DND-41 (cell line): ENCODE results near the gene KLHDC8B.
A peak's percentile ranks its signal among the peaks of the same experiment; 100 is the strongest.

Source experiments
- ATAC-seq: fragments of 200-7000 bp; cut with Tn5 transposase; 3 replicates; pipeline ENCODE4 v1.9.1; 2021; ENCODE audit warnings: low read depth; ENCODE audit not compliant: insufficient read depth
- DNase-seq: peaks from one replicate; pipeline ENCODE4 v3.0.0-alpha.2; 2020
- H2AFZ ChIP-seq: 2 replicates; pipeline ENCODE4 v1.6.0; 2012; ENCODE audit warnings: low read depth, low read length
- H3K27ac ChIP-seq: 2 replicates; pipeline ENCODE4 v1.5.1; 2012; ENCODE audit warnings: low read length, inconsistent platforms
- H3K27me3 ChIP-seq: fragments of 200-600 bp; sonication (generic); 2 replicates; pipeline ENCODE4 v1.6.0; 2012; ENCODE audit warnings: low read length, mild to moderate bottlenecking, inconsistent platforms; ENCODE audit not compliant: insufficient read depth, poor library complexity
- H3K36me3 ChIP-seq: 2 replicates; pipeline ENCODE4 v1.5.1; 2012; ENCODE audit warnings: low read length, inconsistent platforms; ENCODE audit not compliant: insufficient read depth
- H3K4me1 ChIP-seq: 2 replicates; pipeline ENCODE4 v1.5.1; 2012; ENCODE audit warnings: mild to moderate bottlenecking, low read length; ENCODE audit not compliant: insufficient read depth
- H3K4me2 ChIP-seq: 2 replicates; pipeline ENCODE4 v1.6.0; 2012; ENCODE audit warnings: mild to moderate bottlenecking, moderate library complexity, low read length, inconsistent platforms; ENCODE audit not compliant: insufficient read depth
- H3K4me3 ChIP-seq, 2 experiments: fragments of 200-600 bp in 1 of 2; shearing (Covaris generic) in 1 of 2; 2 replicates each; pipeline ENCODE4 v1.5.1; 2012 to 2016; ENCODE audit warnings: inconsistent platforms in 2 of 2, low read length in 2 of 2, mild to moderate bottlenecking in 2 of 2, low read depth in 1 of 2, moderate library complexity in 1 of 2
- H3K79me2 ChIP-seq: 2 replicates; pipeline ENCODE4 v1.6.0; 2012; ENCODE audit warnings: low read length, inconsistent platforms; ENCODE audit not compliant: insufficient read depth
- H3K9ac ChIP-seq: 2 replicates; pipeline ENCODE4 v1.6.0; 2012; ENCODE audit warnings: low read depth, mild to moderate bottlenecking, inconsistent platforms, low read length, moderate library complexity
- H3K9me3 ChIP-seq: 2 replicates; pipeline ENCODE4 v1.5.1; 2012; ENCODE audit warnings: low read length, moderate library complexity, mild to moderate bottlenecking, inconsistent platforms; ENCODE audit not compliant: insufficient read depth, severe bottlenecking
- H4K20me1 ChIP-seq: 2 replicates; pipeline ENCODE4 v1.6.0; 2012; ENCODE audit warnings: low read length; ENCODE audit not compliant: insufficient read depth
- CTCF ChIP-seq: IDR thresholded peaks from 2 replicates; pipeline ENCODE4 v1.5.1; 2012; ENCODE audit warnings: borderline replicate concordance, low read length, moderate library complexity, mild to moderate bottlenecking; ENCODE audit not compliant: poor library complexity, severe bottlenecking; ENCODE audit errors: extremely low read depth
- EZH2 ChIP-seq: IDR thresholded peaks from 3 replicates; pipeline ENCODE4 v1.6.1; 2012; ENCODE audit warnings: borderline replicate concordance, low read depth, mild to moderate bottlenecking, moderate library complexity, low read length, inconsistent platforms; ENCODE audit not compliant: severe bottlenecking

KLHDC8B gene

GRCh38 chr3:49124991-49125670, 46.3 kb upstream of the KLHDC8B start:
- DNase-seq: peak; percentile 15
- H3K9me3 ChIP-seq: no peaks in the 10 kb centered on the region

GRCh38 chr3:49131040-49131439, 40.4 kb upstream of the KLHDC8B start:
- no peak overlapping the region for H3K9ac ChIP-seq
- no peaks in the 10 kb centered on the region for H3K9me3 ChIP-seq
- H4K20me1 ChIP-seq: no peaks in the 10 kb centered on the region
- no peak overlapping the region for H3K4me2 ChIP-seq
- H3K79me2 ChIP-seq: no peaks in the 10 kb centered on the region
- no peaks in the 10 kb centered on the region for H3K27me3 ChIP-seq
- H3K36me3 ChIP-seq: no peaks in the 10 kb centered on the region
- no peak overlapping the region for H2AFZ ChIP-seq
- DNase-seq: no peak
- H3K27ac ChIP-seq: no peak overlapping the region
- no peak for ATAC-seq
- no peak for TF ChIP-seq CTCF
- no peak for TF ChIP-seq EZH2
- H3K4me3 ChIP-seq: no peak overlapping the region
- H3K4me1 ChIP-seq: no peaks in the 10 kb centered on the region

More at GRCh38 chr3:49124991-49125670, 46.3 kb upstream of the KLHDC8B start:
- Histone ChIP-seq H3K27ac (no peak overlapping the region), H3K79me2 (peaks cover 4% of the 10 kb centered on the region), H3K4me1 (peaks cover 9% of the 10 kb centered on the region), H3K9ac (no peak overlapping the region), H3K27me3 (no peaks in the 10 kb centered on the region), H4K20me1 (no peaks in the 10 kb centered on the region), H3K36me3 (peaks cover 4% of the 10 kb centered on the region; the same call in 1 of the 2 replicates), H2AFZ (no peak overlapping the region), H3K4me3 (no peak overlapping the region), H3K4me2 (no peak overlapping the region)
- ATAC-seq: no peak
- TF ChIP-seq CTCF (peak; percentile 50), EZH2 (no peak)

- H3K4me1 ChIP-seq: no peaks in the 10 kb centered on the region
- H2AFZ ChIP-seq: no peak overlapping the region
- no peaks in the 10 kb centered on the region for H3K27me3 ChIP-seq
- ATAC-seq (no peak), DNase-seq (no peak)
- no peak overlapping the region for H3K4me2 ChIP-seq
- TF ChIP-seq CTCF (no peak), EZH2 (no peak)
- no peaks in the 10 kb centered on the region for H3K36me3 ChIP-seq
- H3K27ac ChIP-seq: no peak overlapping the region
- H3K9me3 ChIP-seq: no peaks in the 10 kb centered on the region
- H4K20me1 ChIP-seq: no peaks in the 10 kb centered on the region
- no peak overlapping the region for H3K9ac ChIP-seq
- no peak overlapping the region for H3K4me3 ChIP-seq
- H3K79me2 ChIP-seq: no peaks in the 10 kb centered on the region
These were observed 39.8 kb upstream of the KLHDC8B start for GRCh38 chr3:49131576-49131975.

GRCh38 chr3:49132073-49132436, 39.3 kb upstream of the KLHDC8B start:
- Histone ChIP-seq H3K4me1 (no peaks in the 10 kb centered on the region), H3K36me3 (no peaks in the 10 kb centered on the region), H3K27me3 (no peaks in the 10 kb centered on the region), H3K4me2 (no peak overlapping the region), H3K27ac (no peak overlapping the region), H2AFZ (no peak overlapping the region), H3K79me2 (no peaks in the 10 kb centered on the region), H3K4me3 (no peak overlapping the region), H3K9me3 (no peaks in the 10 kb centered on the region), H4K20me1 (no peaks in the 10 kb centered on the region), H3K9ac (no peak overlapping the region)
- DNase-seq (no peak), ATAC-seq (no peak)
- TF ChIP-seq CTCF (no peak), EZH2 (no peak)
